Esophagus muscularis mucosa (tissue), 3 donors: ENCODE data around the gene ITPRID1.

Experiments used
- POLR2A ChIP-seq: fragments of 450-650 bp; IDR thresholded peaks from one replicate; pipeline ENCODE4 v1.6.1; 2017; ENCODE audit warnings: antibody characterized with exemption, moderate library complexity, mild to moderate bottlenecking, low read depth
- POLR2AphosphoS5 ChIP-seq, 2 donors: sonication (generic); formaldehyde crosslinking; IDR thresholded peaks; one replicate each; pipeline ENCODE4 v1.6.1; 2017; ENCODE audit warnings: antibody characterized with exemption in 2 of 2
- TF ChIP-seq, protein P1 (sequence below), 3 experiments: fragments of 200-600 bp in 2 of 3; fragments of 450-650 bp in 1 of 3; sonication (generic) in 2 of 3; IDR thresholded peaks; one replicate each; pipeline ENCODE4 v1.5.1; 2017 to 2019; ENCODE audit warnings: antibody characterized with exemption in 3 of 3, mild to moderate bottlenecking in 2 of 3, moderate library complexity in 1 of 3

DNA sequence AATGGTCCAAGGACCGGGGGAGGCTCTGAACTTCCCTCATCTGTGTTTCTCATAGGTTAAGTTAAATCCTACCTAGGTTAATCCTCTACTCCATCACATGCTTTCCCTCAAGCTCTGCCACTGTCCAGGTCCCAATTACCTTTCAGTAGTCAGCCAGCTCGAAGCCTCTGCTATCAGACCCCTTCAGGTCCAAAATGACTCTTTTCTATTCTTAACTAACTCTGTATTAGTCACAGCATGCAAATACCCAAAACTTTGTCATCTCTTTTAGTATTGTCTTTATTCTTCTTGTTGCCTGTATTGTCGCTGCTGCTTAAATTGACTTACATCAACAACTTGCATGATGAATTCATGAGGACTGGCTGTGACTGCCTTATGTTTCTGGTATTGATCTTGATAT lies 188.5 kb downstream of the ITPRID1 start:
- TF ChIP-seq, protein P1, sequence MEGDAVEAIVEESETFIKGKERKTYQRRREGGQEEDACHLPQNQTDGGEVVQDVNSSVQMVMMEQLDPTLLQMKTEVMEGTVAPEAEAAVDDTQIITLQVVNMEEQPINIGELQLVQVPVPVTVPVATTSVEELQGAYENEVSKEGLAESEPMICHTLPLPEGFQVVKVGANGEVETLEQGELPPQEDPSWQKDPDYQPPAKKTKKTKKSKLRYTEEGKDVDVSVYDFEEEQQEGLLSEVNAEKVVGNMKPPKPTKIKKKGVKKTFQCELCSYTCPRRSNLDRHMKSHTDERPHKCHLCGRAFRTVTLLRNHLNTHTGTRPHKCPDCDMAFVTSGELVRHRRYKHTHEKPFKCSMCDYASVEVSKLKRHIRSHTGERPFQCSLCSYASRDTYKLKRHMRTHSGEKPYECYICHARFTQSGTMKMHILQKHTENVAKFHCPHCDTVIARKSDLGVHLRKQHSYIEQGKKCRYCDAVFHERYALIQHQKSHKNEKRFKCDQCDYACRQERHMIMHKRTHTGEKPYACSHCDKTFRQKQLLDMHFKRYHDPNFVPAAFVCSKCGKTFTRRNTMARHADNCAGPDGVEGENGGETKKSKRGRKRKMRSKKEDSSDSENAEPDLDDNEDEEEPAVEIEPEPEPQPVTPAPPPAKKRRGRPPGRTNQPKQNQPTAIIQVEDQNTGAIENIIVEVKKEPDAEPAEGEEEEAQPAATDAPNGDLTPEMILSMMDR (IDR thresholded peaks at IDR 0.05), result no peak
- TF ChIP-seq POLR2AphosphoS5 (IDR thresholded peaks at IDR 0.05) (no peak), POLR2A (no peak)
